ENCODE data around the gene ITSN1.

- no peak for TF ChIP-seq CTCF (IDR thresholded peaks at IDR 0.05)
- TF ChIP-seq POLR2A (IDR thresholded peaks at IDR 0.05): no peak
Measured at GRCh38 chr21:33883118-33883517, 240.8 kb downstream of the ITSN1 start.
